Activated gamma-delta T cell treated with Interleukin-2 at 50 U/mL for 16 hours (primary cell): Measurements from ENCODE around the gene SF3A1.

Experiments
- DNase-seq: peaks from one replicate; pipeline ENCODE4 v3.0.0-alpha.2; 2020

The SF3A1 gene

DNA sequence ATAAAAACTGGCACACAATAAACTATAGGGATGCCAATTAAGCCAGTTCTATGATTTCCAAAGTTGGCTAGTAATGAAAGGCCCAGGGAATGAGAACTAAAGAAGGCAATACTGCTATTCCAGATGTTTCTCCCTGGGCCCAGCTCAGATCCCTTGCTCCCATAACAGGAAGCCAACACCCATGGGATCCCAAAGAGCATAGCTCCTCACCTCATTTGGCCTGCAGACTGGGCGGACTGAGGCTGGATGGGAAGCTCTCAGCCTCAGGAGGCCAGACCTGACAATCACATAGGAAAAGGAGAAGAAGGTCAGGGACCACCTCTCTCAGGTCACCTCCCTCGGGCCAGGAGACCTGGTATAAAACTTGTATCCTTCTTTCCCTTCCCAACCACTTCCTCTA is 35.2 kb downstream of the SF3A1 start:
- DNase-seq: no peak

DNA sequence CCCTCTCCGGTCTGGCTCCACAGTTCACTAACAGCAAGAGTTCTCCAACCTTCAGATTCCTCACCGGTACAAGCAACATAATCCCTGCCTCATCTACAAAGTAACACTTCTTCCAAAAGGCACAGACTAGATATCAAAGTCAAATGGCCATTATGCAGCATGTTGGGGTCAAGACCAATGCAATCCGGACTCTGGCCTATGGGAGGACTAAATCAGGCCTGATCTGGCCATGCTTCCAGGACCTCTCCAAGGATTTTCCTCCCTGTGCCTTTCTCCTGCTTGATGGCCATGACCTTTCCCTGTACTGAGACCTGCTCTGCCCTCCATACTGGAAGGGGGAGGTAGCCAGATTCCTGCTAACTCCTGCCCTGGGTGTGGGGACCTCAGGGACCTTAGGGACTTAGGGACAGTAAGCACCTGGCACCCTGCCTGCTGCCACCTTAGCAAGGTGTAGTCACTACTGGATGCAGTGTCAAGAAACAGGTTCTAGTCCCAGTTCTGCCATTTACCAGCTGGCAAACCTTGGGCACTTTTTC is 36.6 kb downstream of the SF3A1 start:
- DNase-seq: no peak

DNA sequence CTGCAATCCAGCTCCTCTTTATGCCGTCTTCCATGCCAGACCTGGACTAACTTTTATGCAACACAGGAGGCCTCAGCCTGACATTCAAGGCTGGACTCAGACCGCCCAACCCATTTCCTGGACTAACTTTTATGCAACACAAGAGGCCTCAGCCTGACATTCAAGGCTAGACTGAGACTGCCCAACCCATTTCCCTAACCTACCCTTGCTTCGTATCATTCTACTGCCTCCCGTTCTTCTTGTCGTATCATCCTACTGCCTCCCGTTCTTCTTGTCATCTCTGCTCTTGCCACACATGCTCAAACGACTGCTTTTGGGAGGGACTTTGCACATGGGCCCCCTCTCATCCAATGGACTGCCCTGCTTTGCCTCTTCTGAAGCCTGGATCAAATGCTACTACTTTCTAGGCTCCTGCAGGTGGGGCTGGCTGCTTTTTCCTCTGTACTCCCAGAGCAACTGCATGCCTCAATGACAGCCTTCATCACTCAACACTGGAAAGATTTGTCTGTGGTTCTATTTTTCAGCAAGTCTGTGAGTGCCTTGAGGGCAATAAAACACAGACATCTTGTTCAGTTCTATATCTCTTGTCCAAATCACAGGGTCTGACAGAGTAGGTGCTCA is 37.8 kb downstream of the SF3A1 start:
- DNase-seq: no peak

DNA sequence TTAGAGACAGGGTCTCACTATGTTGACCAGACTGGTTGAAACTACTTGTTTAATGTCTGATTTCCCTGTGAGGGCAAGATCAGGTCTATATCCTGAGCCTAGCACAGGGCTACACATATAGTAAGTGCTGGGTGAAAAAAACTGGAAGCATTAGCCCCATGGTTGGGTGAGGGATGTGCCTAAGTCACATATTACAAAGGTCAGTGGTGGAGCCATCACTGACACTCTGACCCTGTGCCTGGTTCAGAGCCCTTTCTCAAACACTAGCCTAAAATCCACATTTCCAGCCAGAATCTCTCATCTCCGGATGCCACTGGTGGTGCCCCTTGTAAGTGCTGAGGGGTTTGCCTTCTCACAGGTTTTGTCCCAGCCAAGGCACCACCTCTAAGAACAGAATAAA is 38.9 kb downstream of the SF3A1 start:
- DNase-seq: no peak

DNA sequence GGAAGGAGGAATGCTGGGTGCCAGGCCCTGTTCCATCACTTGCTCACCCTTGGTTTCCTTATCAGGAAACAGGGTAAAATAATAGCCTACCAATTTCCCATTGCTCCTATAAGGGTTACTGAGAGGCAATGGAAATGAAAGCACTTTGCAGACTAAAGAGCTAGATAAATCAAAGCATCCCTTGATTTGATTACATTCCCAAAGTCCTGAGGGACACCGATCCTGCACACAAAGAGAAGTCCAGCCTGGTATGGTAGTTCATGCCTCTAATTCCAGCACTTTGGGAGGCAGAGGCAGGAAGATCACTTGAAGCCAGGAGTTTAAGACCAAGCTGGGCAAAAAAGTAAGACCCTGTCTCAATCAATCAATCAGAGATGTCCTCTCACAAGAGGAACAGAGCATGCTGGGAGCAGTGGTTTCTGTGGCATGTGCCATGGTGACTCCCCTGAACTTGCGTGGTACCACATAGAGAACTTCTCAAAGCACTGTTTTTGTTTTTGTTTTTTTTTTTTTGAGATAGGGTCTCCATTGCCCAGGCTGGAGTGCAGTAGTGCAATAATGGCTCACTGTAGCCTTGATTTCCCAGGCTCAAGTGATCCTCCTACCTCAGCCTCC is 40.6 kb downstream of the SF3A1 start:
- no peak for DNase-seq

DNA sequence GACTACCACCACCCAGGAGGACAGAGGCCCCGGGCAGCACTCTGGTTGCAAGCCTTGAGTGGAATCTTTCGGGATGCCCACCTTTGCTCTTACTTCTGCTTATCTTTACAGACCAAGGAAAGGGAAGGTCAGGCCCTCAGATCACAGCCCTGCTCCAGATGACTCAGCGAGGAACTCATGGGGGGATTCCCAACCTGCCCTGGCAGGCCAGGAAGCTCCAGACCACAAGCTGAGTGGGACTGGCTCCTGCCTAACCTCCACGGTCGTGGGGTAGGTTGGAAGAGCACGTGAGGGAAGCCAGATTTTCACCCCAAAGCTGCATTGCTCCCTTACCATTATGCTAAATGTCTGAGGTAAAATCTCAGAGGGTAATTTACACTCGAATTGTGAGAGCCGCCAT is 41.8 kb downstream of the SF3A1 start:
- DNase-seq: no peak

DNA sequence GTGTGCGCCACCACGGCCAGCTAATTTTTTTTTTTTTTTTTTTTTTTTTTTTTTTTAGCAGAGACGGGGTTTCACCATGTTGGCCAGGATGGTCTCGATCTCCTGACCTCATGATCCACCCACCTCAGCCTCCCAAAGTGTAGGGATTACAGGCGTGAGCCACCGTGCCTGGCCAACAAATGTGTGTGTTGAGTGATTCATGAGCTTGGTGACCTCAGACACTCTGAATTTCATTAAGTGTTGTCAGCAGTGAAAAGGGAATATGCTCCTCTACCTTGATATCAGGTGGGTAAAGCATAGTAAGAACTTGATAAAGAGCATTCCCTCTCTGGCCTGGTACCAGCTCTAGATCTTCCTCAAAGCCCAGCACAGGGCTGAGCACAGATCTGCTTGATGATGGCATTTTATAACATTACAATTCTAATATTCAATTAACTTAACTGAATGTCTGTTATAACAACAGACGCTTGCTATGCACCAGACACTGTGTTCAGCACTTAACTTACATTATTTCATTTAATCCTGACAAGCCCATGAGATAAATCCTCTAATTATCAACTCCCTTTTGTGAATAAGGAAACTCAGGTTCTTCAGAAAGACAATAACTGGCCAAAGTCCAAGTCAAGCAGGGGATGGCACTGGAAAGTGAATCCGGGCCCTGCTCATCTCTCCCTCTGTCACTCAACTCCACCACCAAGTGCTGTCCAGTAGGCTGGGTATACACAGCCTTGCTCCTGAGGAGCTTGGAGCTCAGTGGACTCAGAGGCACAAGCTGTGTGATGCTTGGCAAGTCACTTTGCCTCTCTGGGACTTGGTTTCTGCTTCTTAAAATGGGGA is 42.9 kb downstream of the SF3A1 start:
- no peak for DNase-seq

DNA sequence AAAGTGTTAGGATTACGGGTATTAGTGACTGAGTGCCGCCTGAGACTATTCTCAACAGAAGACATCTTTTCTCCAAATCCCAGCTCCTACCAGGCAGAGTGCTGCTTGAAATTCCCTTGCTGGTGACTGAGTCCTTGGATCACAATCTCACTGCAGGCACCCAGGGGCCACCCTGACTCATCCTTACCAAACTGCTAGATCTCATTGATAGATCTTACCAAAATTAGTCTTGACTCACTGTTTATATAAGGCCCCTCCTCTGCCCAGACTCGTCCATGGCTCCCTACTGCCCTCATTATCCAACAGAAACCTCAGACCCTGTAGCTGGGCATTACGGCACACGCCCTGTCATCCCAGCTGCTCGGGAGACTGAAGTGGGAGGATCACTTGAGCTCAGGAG is 44.6 kb downstream of the SF3A1 start:
- no peak for DNase-seq

DNA sequence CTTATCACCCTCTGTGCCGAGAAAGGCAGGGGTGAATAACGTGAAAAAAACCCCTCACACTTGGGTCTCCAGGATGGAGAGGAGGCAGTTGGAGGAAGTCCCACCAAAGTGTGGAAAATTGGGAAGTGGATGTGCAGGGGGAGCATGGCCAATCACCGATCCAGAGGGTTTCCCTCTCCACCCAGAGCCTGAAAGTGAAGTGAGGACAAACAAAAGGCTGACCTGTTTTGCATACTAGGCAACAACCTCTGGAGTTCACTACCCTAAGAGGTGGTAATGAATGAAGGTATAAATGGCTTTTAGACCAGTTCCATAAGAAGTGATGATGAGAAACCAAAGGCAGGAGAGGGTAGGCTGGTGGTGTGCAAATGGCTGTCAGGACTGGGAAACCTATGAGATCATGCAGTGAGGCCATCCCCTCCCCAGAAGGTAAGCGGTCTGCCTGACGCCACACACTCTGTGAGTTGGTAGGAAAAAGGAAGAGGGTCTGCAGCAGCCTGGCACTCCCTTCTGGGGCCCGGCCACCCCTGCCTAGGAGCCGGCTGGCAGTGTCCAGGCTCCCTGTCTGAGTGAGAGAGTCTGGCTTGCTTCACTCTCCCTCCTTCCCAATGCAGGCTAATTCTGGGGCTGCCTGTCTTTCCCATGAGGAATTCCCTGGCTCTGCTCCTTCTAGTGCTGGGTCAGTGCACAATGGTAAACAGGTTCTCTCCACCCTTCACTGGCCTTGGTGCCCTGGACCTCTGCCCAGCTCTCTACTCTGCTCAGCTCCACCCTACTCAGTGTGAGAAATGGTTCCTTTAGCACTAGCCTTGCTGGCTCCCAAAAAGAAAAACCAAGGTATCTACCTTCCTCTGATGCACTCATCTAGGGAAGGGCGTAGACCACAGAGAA is 45.6 kb downstream of the SF3A1 start:
- DNase-seq: no peak

DNA sequence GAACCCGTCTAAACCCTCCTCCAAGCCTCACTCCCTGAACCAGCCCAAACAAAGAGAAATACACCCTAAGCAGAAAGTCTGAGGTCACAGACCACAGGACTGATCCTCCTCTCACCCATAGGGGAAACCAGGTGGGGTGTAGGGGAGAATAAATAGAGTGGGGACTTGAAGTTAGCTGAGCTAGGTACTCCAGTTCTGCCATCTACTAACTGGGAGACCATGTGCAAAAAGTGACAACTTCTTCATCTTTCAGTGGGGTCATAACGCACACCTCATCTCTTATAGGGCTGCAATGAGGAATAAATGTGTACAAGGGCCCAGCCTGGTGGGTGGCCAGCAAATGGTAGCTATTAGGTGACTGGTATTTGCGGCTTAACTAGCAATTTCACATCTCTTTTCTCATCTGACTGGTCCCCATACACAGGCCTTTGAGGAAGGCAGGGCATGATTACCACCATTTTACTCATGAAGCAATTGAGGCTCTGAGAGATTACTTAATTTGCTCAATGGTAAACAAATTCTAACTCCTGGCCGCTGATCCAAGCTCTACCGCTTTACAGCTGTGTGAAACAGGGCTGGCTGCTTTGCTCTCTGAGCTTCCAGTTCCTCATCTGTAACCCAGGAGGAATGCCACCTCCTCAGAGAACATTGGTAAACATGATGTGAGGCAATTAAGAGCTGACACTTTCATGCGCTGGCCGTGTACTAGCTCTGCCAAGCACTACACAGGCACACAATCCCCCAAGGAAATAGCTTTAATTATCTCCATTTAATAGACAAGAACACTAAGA is 46.5 kb downstream of the SF3A1 start:
- DNase-seq: peak; percentile 31

DNA sequence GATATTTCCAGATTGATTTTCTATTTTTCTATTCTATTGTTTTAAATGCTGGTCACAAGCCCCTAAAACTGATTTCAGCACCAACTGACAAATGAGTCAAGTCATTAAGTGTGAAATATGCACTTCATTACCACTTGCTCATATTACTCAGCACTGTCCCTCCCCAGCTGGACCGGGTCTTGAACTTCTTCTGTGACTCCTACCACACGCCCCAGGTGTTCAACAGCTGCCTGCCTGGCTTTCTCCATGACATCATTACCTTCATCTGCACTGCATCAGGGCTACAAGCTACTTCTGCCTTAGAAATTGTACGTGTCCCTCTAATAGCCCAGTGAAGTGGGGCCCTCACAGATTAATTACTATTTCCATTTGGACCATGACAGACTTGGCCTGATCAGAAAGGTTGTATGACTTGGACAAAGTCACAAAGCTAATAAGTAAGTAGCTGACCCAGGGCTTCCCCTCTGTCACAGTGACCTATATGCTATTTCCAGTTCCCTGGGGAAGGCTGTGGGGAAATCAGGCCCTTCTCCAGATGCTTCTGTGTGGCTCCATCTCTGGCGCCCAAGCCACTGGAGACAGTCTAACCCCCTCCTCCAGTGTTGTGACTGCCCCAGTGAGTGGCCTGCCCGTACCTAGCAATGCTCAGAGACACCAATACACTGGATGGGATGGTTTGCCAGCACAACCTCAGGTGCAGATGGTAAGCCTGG is 48.0 kb downstream of the SF3A1 start:
- DNase-seq: no peak

DNA sequence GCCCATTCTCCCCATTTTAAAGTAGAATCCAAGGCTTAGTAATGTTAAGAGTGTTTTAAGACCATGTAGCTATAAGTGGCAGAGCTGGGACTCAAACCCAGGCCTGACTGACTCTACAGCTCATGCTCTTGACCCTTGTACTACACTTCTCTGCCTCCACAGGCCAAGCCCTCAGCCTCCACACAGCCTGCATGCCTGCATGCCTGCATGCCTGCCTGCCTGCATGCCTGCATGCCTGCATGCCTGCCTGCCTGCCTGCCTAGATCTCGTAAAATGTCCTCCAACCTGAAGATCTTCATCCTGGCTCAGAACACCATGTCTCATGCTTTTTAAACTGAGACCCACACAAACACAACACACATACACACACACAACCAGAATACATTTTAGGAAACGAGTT is 48.6 kb downstream of the SF3A1 start:
- DNase-seq: no peak

DNA sequence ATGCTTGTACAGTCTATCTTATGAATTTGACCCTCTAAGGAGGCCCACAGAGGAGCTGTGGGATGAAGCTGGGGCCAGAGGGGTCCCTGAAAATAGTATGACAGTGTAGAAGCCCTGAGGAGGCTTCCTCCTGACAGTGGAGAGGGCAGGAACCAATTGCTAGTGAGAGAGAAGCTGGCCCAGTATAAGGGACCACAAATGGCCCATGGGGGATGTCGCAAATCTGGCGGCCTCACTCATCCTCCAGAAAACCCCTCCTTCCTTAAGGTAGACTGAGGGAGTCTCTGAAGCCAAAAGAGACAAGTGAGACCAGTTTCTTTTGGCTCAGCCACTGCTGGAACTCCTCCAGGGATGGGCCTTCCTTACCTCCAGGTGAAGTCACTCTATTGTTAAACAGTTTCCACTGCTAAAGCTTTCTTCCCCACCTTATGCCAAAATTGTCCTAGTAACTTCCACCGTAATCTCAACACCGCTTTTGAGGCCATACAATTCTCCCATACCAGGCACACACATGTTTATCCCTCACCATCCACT is 49.6 kb downstream of the SF3A1 start:
- DNase-seq: no peak

DNA sequence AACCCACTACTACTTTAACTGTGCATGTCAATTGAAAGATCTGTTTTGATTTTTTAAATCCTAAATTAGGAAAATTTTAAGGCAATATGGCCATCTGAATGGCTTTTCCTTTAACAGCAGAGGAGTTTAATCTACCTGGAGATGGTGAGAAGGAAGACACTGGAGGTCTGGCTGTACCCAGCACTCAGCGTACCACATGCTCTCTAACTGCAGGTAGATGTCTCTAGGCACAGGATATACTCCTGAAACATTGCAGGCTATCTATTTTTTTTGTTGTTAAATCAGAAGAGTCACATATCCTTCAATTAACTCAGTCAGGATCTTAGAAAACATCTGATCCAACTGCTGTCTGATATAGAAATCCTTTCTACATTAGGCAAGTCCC is 50.1 kb downstream of the SF3A1 start:
- DNase-seq: no peak

DNA sequence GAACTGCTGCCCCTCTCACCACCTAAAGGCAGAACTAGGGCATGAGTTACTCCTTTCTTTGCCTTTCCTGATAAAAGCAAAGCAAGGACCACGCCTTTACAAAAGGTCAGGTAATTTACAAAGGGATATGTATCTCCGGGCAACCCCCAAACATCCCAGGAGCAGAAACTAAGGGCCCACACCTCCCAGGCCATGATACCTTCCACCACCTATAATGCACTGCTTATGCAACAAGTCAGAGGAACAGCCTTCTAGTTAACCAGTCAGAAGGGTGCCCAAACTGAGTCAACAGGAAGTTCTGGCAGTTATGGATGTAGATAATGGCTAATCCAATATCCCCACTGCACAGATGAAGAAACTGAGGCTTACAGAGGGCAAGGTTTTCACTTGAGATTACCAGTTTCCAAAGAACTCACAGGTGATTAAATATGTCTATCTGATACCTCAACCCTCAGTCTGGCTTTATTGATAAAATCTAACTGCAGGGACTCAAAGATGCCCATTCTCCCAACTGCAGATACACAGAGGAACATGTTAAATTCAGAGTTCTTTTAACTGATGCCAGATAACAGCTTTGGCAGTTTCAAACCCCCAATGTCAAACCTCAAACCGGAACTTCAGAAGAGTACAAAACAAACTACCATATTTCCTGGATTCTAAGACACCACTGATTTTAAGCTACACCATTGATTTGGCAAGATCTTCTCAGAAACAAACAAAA is 50.6 kb downstream of the SF3A1 start:
- peak; percentile 36 for DNase-seq

DNA sequence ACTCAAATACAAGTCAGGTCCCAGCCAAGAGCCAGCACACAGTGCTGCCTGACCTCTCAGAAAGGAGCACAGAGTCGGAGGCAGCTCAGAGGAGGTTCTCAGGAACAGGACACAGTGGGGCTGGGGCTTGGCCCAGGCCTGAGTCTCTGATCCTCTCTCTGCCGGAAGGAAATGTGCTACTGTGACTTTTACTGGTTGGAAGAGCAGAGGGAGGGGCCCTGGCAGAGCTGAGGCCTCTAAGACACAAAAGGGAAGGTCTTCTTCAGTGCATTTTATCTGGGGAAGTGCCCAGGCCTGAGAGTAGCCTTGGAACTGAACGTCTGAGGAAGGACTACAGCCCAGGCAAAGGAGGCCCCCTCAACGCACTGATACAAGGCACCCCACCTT is 51.2 kb downstream of the SF3A1 start:
- peak; percentile 59 for DNase-seq

DNA sequence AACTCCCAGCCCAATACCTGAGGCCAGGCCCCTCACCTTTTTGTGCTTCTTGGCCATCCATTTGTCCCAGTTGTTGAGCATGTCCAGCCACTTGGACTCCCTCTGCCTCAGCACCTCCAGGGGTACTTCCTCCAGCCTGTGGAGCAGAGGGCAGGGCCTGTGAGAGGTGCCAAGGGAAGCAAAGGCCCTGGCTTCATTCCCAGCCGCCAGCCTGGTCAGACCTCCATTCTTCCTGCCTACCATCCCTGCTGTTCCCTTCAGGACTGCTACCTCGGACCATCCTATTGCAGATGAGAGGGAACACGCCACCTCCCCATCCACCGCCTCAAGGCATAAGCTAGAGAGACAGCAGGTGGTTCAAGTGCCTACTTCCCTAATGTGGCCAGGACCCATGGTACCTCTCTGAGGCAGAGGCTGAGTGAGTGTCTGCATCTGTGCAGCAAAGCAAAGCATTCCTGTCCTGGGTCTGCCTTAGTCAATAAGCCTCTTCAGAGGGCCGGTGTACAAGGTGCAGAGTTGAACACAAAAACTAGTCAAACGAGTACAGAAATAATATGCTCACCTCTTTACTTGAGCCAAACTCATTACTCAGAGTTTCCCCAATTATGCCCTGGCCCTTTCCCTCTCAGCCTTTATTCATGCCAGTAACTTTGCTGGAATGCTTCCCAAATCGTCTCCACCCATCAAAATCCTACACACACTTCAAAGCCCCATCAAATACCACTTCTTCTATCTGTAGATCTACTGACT is 52.0 kb downstream of the SF3A1 start:
- no peak for DNase-seq

DNA sequence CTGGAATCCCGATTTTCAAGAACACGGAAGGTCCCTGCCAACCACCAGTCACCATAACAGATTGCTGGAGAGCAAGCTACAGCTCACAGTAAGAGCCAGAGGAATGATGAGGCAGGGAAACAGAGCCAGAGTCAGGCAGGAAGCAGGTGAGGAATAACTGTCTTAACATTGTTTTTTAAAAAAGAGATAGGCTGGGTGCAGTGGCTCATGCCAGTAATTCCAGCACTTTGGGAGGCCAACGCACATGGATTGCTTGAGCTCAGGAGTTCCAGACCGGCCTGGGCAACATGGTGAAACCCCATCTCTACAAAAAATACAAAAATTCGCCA is 53.9 kb downstream of the SF3A1 start:
- DNase-seq: no peak

DNA sequence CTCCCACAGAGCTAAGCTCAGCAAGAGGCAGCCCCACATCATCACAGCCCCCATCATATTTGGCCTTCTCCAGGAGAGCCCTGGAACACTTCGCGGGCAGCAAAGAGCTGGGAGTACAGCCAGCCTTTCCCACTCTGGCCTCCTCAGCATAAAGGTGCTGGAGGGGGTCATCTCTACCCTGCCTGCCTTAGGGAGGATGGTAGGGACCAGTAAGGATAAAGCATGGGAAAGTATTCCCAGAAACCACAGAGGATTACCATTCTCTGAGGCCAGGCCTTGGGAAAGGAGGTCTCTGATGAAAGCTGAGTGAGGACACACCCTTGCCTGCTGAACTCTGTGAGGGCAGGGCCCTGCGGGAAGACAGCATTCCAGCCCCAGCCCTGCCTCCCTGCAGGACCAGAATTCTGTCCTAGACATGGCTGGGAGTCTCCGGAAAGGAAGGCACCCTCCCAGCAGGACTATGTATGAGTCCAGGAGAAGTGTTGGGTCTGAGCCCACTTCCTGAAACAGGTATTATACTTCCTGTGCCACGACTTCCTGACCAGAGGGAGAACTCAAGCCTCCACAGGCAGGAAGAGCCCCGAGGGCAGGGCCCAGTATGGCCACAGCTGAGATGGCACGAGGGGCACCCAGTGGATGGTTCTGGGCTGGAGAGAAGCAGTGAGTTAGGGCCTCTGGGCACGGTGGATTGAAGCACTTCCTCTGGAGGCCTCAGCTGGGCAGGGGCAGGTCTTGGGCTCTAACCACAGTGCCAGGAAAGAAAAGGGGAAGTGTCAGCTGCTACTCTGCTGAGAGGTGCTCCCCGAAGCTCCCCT is 54.5 kb downstream of the SF3A1 start:
- no peak for DNase-seq
